HepG2 (cell line): ENCODE data around the gene FANK1. TPM values are rescaled to one million over a fixed set of nuclear protein-coding genes. Genes with fewer than 3 reads are reported as not detected.

Experiments used
- ATAC-seq: fragments of 200-7000 bp; cut with Tn5 transposase; 3 replicates; pipeline ENCODE4 v1.9.1; 2020; ENCODE audit warnings: mild to moderate bottlenecking, moderate library complexity
- BruUV-seq: library from RNA; stranded (reverse); fragments of 400-500 nt; replicated peaks from 2 replicates; lab custom pipeline; 2021; lab: Mats Ljungman, UMichigan
- CTCF ChIA-PET: fragments of 300-600 bp; formaldehyde crosslinking; extraction: SDS; loops from one replicate; lab custom pipeline; 2021; ENCODE audit warnings: low total read pairs, inconsistent platforms, low intra/inter-chr PET ratio; lab: Yijun Ruan, JAX
- POLR2A ChIA-PET: fragments of 350-600 bp; sonication (Branson Sonifier 250); formaldehyde crosslinking; loops from one replicate; lab custom pipeline; 2020; ENCODE audit warnings: antibody characterized with exemption, inconsistent platforms; lab: Yijun Ruan, JAX
- DNase-seq: peaks from one replicate; pipeline ENCODE4 v3.0.0-alpha.2; 2015; ENCODE audit warnings: low spot score
- FAIRE-seq: peaks from 3 replicates; lab custom pipeline; 2011; peaks lifted over from hg19 to GRCh38; lab: Jason Lieb, UNC
- H2AFZ ChIP-seq: one replicate; pipeline ENCODE4 v1.6.1; 2011; ENCODE audit warnings: low read length, inconsistent platforms
- H3K27ac ChIP-seq: fragments of 300-600 bp; 3 replicates; pipeline ENCODE4 v1.8.0; 2011; ENCODE audit warnings: mixed run types, mild to moderate bottlenecking, mixed read lengths, low read length, inconsistent platforms; ENCODE audit not compliant: insufficient read depth; ENCODE audit errors: extremely low read length
- H3K27me3 ChIP-seq, 2 experiments: fragments of 200-600 bp in 1 of 2; 2 replicates in 1 of 2; 3 replicates in 1 of 2; pipeline versions ENCODE4 v1.6.0 to v1.8.0; 2011; ENCODE audit warnings: low read length in 2 of 2, mild to moderate bottlenecking in 2 of 2, moderate library complexity in 2 of 2, inconsistent platforms in 1 of 2; ENCODE audit not compliant: insufficient read depth in 2 of 2, control insufficient read depth in 1 of 2
- H3K36me3 ChIP-seq, 2 experiments: fragments of 200-600 bp in 1 of 2; replicated peaks in 1 of 2; 2 replicates in 1 of 2; 3 replicates in 1 of 2; pipeline versions ENCODE4 v1.5.1 to v1.8.0; 2011; ENCODE audit warnings: low read length in 2 of 2, inconsistent platforms in 1 of 2; ENCODE audit not compliant: insufficient read depth in 2 of 2, control insufficient read depth in 1 of 2
- H3K4me1 ChIP-seq: 2 replicates; pipeline ENCODE4 v1.5.1; 2012; ENCODE audit warnings: low read length, inconsistent platforms; ENCODE audit not compliant: insufficient read depth
- H3K4me2 ChIP-seq: 2 replicates; pipeline ENCODE4 v1.6.0; 2011; ENCODE audit warnings: low read depth, low read length, inconsistent platforms
- H3K4me3 ChIP-seq, 3 experiments: fragments of 200-600 bp in 1 of 3; sonication (generic), shearing (Covaris generic) in 1 of 3; replicated peaks in 1 of 3; 2 replicates each; pipeline ENCODE4 v1.5.1; 2011 to 2016; ENCODE audit warnings: low read length in 3 of 3, inconsistent platforms in 2 of 3, low read depth in 2 of 3, mild to moderate bottlenecking in 2 of 3, control low read depth in 1 of 3, mixed read lengths in 1 of 3; ENCODE audit not compliant: insufficient read depth in 1 of 3
- H3K79me2 ChIP-seq: one replicate; pipeline ENCODE4 v1.6.1; 2011; ENCODE audit warnings: low read length, inconsistent platforms; ENCODE audit not compliant: insufficient read depth
- H3K9ac ChIP-seq: 2 replicates; pipeline ENCODE4 v1.6.0; 2011; ENCODE audit warnings: mild to moderate bottlenecking, low read depth, low read length, inconsistent platforms; ENCODE audit not compliant: insufficient read depth
- H3K9me3 ChIP-seq: 2 replicates; pipeline ENCODE4 v1.5.1; 2012; ENCODE audit warnings: mild to moderate bottlenecking, low read length
- H4K20me1 ChIP-seq: 2 replicates; pipeline ENCODE4 v1.6.0; 2011; ENCODE audit warnings: inconsistent platforms, mild to moderate bottlenecking, low read length, moderate library complexity; ENCODE audit not compliant: insufficient read depth
- ISX ChIP-seq: sonication (generic); formaldehyde crosslinking; conservative IDR thresholded peaks from 2 replicates; pipeline ENCODE4 v1.5.0; 2020; ENCODE audit warnings: missing genetic modification reagents
- KMT2B ChIP-seq: IDR thresholded peaks from 2 replicates; pipeline ENCODE4 v1.6.1; 2016; ENCODE audit warnings: missing genetic modification reagents, missing compliant biosample characterization
- MIER2 ChIP-seq: IDR thresholded peaks from 2 replicates; pipeline ENCODE4 v1.6.1; 2016; ENCODE audit warnings: missing biosample characterization, missing genetic modification reagents
- NFE2L2 ChIP-seq: fragments of 150-350 bp; IDR thresholded peaks from 2 replicates; pipeline ENCODE4 v1.6.1; 2014; ENCODE audit warnings: low read length
- PAF1 ChIP-seq: IDR thresholded peaks from 2 replicates; pipeline ENCODE4 v1.6.1; 2016; ENCODE audit warnings: missing genetic modification reagents, missing compliant biosample characterization
- PHF20 ChIP-seq: sonication (generic); formaldehyde crosslinking; IDR thresholded peaks from 2 replicates; pipeline ENCODE4 v1.5.0; 2020; ENCODE audit warnings: mild to moderate bottlenecking, missing genetic modification reagents
- ZFP90 ChIP-seq: sonication (generic); formaldehyde crosslinking; IDR thresholded peaks from 2 replicates; pipeline ENCODE4 v1.8.0; 2022; ENCODE audit warnings: missing genetic modification reagents, mild to moderate bottlenecking, inconsistent platforms, borderline replicate concordance
- ZNF382 ChIP-seq: sonication (generic); formaldehyde crosslinking; IDR thresholded peaks from 2 replicates; pipeline ENCODE4 v1.5.0; 2020; ENCODE audit warnings: missing genetic modification reagents, mild to moderate bottlenecking, borderline replicate concordance
- ZNF776 ChIP-seq: sonication (generic); formaldehyde crosslinking; IDR thresholded peaks from 2 replicates; pipeline ENCODE4 v1.4.0; 2020; ENCODE audit warnings: mild to moderate bottlenecking, missing genetic modification reagents
- ZSCAN21 ChIP-seq: sonication (generic); formaldehyde crosslinking; IDR thresholded peaks from 2 replicates; pipeline ENCODE4 v1.8.0; 2022; ENCODE audit warnings: mild to moderate bottlenecking, missing genetic modification reagents, moderate library complexity, borderline replicate concordance
- WGBS: methylation state at CpG from one replicate; pipeline ENCODE4 v1.1.6; 2017; ENCODE audit warnings: low lambda C conversion rate; 5-methylcytosine and 5-hydroxymethylcytosine counted together
- in situ Hi-C: cut with HindIII; loops from 2 replicates; pipeline ENCODE4 v1.10.0; 2017; ENCODE audit warnings: low pct_unique_long_range_greater_than_20kb; ENCODE audit not compliant: extremely low pct_ligation_motif_present
- intact Hi-C: fragments of 100-400 bp; cut with micrococcal nuclease; formaldehyde crosslinking; loops from one replicate; pipeline ENCODE4 v1.10.0; 2022; ENCODE audit not compliant: unreplicated experiment
- polyA plus RNA-seq, 8 experiments: library from polyadenylated mRNA; depleted of rRNA in 3 of 8; stranded (reverse) in 7 of 8; unstranded in 1 of 8; fragments of >200 nt; fragmentation: Illumina TruSeq in 4 of 8; extraction: Trizol in 4 of 8; gene quantifications; 2 replicates each; pipeline versions ENCODE4 v1.2.1 to v1.2.3, GENCODE V29; 2011 to 2016; ENCODE audit warnings: low read depth in 4 of 8, missing spikeins in 1 of 8, mixed read lengths in 1 of 8; ENCODE audit not compliant: insufficient read depth in 1 of 8
- total RNA-seq, 5 experiments: library from RNA; depleted of rRNA; stranded (reverse); fragments of >200 nt; fragmentation: Illumina TruSeq; extraction: Trizol; gene quantifications; 2 replicates each; pipeline ENCODE4 v1.2.3, GENCODE V29; 2016; ENCODE audit warnings: low read depth in 1 of 5
- TF ChIP-seq, protein P1 (sequence below): sonication (generic); formaldehyde crosslinking; IDR thresholded peaks from 2 replicates; pipeline ENCODE4 v1.4.0; 2020; ENCODE audit warnings: missing genetic modification reagents

FANK1 gene
- total and polyA plus RNA-seq, 2 of the 13 experiments (the other 11 are each of a cell fraction or from before 2014, with no cell fraction given), result 0.22 TPM; not detected in 1

DNA sequence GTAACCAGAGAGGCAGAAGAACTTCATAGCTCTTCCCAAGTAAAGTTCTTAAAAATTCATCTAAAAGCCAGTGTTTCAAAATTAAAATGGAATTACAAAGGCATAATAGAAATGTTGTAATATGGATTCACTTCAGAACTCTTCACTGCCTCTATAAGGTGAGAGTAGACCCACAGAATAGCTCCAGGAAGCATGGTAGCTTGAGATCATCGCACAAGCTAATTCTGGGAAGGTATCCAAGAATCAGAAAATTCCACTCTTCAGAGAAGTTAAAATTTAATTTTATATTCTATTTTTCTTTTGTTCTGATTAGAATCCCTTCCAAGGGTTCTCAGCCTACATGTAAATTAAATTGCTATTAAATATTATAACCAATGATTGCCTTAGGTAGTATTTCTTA lies 13.8 kb upstream of the FANK1 start (continued):
- no peak for TF ChIP-seq ISX (CRISPR knock-in tag)

DNA sequence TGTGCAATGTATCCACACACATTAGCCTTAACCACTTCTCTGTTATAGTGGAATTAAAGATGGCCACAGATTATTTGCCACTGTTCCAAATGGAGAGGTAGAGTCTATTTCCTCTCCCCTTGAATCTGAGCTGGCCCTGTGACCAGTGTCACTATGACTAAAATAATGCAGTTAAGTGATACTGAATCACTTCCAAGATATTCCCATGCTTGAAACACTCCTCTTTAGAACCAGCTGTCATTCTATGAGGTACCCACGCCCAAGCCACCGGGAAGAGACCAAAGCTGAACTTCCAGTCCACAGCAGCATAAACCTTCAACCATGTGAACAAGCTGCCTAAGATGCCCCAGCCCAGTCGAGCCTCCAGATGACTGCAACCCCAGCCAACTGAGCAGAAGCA lies 13.2 kb upstream of the FANK1 start:
- no peak for FAIRE-seq
- H3K9ac ChIP-seq, result no peak overlapping the region
- peaks cover 5% of the 10 kb centered on the region; the same call in 1 of the 2 replicates for H3K9me3 ChIP-seq
- intact Hi-C loops (no loop called here), in situ Hi-C loops (no loop called here)
- 95% methylated on average over 3 of the region's 3 CpGs for whole genome bisulfite sequencing
- ChIA-PET POLR2A (no interaction called here), CTCF (no interaction called here)
- H2AFZ ChIP-seq, result no peak overlapping the region
- no peak for ATAC-seq
- H3K27ac ChIP-seq, result no peak overlapping the region
- no peaks in the 10 kb centered on the region for H3K27me3 ChIP-seq
- no peaks in the 10 kb centered on the region for H3K36me3 ChIP-seq
- no TSS peak for BruUV-seq
- H4K20me1 ChIP-seq, result no peaks in the 10 kb centered on the region
- peaks cover 12% of the 10 kb centered on the region for H3K4me1 ChIP-seq
- H3K79me2 ChIP-seq, result no peaks in the 10 kb centered on the region
- no peak overlapping the region for H3K4me3 ChIP-seq
- no peak overlapping the region for H3K4me2 ChIP-seq
- DNase-seq, result no peak
- TF ChIP-seq PHF20 (CRISPR knock-in tag) (no peak), ZFP90 (CRISPR knock-in tag) (no peak), PAF1 (CRISPR knock-in tag) (no peak), ZSCAN21 (CRISPR knock-in tag) (no peak), ZNF382 (no peak), ZNF776 (CRISPR knock-in tag) (no peak), KMT2B (CRISPR knock-in tag) (no peak), MIER2 (no peak), NFE2L2 (no peak)
- TF ChIP-seq, protein P1, sequence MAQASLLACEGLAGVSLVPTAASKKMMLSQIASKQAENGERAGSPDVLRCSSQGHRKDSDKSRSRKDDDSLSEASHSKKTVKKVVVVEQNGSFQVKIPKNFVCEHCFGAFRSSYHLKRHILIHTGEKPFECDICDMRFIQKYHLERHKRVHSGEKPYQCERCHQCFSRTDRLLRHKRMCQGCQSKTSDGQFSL (CRISPR knock-in tag), result no peak
